HG03103 (cell line): ENCODE results near the gene PLCL2.

Experiments
- ATAC-seq: cut with Tn5 transposase; IDR thresholded peaks from one replicate; pipeline ENCODE4 v1.9.1; 2021; ENCODE audit warnings: low read depth; ENCODE audit not compliant: unreplicated experiment

Gene PLCL2

DNA sequence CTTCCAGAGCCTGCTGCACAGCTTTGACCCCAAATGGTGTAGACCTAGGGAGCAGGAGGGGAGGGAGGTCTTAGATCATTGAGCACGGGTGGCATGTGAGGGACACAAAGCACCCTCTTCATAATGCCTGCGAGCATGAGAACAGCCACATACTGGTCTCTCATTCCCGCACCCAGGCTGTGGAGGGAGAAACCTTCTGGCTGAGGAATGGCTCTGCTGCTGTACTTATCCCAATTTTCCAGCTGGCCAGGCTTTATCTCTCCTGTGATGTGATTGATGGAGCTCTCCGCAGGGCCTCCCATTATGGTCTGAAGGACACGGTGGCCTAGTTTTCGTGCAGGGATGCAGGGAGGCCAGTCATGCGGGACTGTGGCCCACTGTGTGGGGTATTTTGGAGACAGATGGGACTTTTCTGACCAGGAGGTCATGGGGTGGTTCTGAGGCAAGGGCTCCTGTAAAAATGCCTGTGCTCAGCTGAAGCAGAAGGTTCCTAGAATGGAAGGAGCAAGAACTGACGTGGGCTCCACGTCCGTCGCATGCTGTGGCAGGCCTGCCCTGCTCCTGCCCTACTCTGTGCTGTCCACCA is 251.5 kb downstream of the PLCL2 start:
- ATAC-seq = no peak

DNA sequence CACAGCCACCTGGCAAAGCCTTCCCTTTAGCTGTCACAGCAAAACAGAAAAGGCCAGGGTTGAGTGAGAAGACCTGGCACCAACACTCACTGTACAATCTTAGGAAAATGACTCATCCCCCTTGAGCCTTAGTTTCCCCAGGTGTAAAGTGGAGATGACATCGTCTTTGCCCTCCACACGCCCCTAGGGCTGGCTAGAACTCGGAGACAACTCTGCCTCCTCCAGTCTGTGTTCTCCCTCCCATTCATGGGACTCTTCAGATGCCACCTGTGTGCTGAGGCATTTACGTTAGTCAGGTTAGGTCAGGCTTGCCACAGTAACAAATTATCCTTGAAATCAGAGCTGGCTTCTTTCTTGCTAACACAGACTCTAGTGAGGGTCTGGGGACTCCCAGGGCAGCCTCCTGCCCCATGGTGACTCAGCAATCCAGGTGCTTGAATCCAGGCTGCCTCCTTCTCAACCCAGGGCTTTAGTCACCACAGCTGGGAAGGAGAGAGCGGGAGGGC is 252.6 kb downstream of the PLCL2 start:
- no peak for ATAC-seq

GRCh38 chr3:17138246-17139039 is 253.7 kb downstream of the PLCL2 start:
- no peak for ATAC-seq
